Small intestine (tissue), 7 donors: ENCODE data around the gene HID1. TPM values are rescaled to one million over a fixed set of nuclear protein-coding genes. Genes with fewer than 3 reads are reported as not detected.

ENCODE experiments used
- DNase-seq, 2 donors: peaks; one replicate each; pipeline versions ENCODE4 v3.0.0 to v3.0.0-alpha.2; 2013
- FAIRE-seq: peaks from 2 replicates; lab custom pipeline; 2012; peaks lifted over from hg19 to GRCh38; lab: Jason Lieb, UNC
- H3K27ac ChIP-seq, 3 donors: one replicate each; pipeline ENCODE4 v1.5.1; 2013; ENCODE audit warnings: low read length in 2 of 3, mild to moderate bottlenecking in 2 of 3, control low read depth in 1 of 3, inconsistent platforms in 1 of 3, low read depth in 1 of 3, moderate library complexity in 1 of 3
- H3K27me3 ChIP-seq, 3 donors: one replicate each; pipeline ENCODE4 v1.6.1; 2013; ENCODE audit warnings: low read length in 3 of 3, inconsistent platforms in 1 of 3; ENCODE audit not compliant: control insufficient read depth in 3 of 3, insufficient read depth in 3 of 3
- H3K36me3 ChIP-seq, 3 donors: one replicate each; pipeline ENCODE4 v1.6.1; 2013; ENCODE audit warnings: low read length in 3 of 3, inconsistent platforms in 1 of 3, low read depth in 1 of 3, mild to moderate bottlenecking in 1 of 3, moderate library complexity in 1 of 3; ENCODE audit not compliant: control insufficient read depth in 3 of 3, insufficient read depth in 2 of 3
- H3K4me1 ChIP-seq, 3 donors: one replicate each; pipeline ENCODE4 v1.6.1; 2013; ENCODE audit warnings: low read length in 2 of 3, inconsistent platforms in 1 of 3, low read depth in 1 of 3, mild to moderate bottlenecking in 1 of 3, moderate library complexity in 1 of 3; ENCODE audit not compliant: control insufficient read depth in 3 of 3, insufficient read depth in 2 of 3
- H3K4me3 ChIP-seq, 3 donors: one replicate each; pipeline ENCODE4 v1.5.1; 2013; ENCODE audit warnings: low read length in 3 of 3, control low read depth in 1 of 3, inconsistent platforms in 1 of 3, low read depth in 1 of 3, mild to moderate bottlenecking in 1 of 3, moderate library complexity in 1 of 3
- H3K9me3 ChIP-seq, 2 donors: one replicate each; pipeline ENCODE4 v1.6.1; 2013; ENCODE audit warnings: low read depth in 1 of 2, low read length in 1 of 2; ENCODE audit not compliant: control insufficient read depth in 2 of 2, insufficient read depth in 1 of 2
- WGBS, 3 donors: extraction: QIAGEN DNeasy Blood & Tissue Kit; methylation state at CpG; one replicate each; pipeline ENCODE4 v1.1.7; 2013; 5-methylcytosine and 5-hydroxymethylcytosine counted together
- polyA plus RNA-seq, 4 donors: library from polyadenylated mRNA; stranded (reverse) in 3 of 4; unstranded in 1 of 4; fragments of 200-250 nt in 3 of 4; fragments of 120-200 nt in 1 of 4; gene quantifications; one replicate each; pipeline versions ENCODE4 v1.2.1 to v1.2.3, GENCODE V29; 2013
- donor health status: healthy with polysubstance abuse.
- donor health status: control.
- donor health status: control.
- donor health status: Bipolar disorder and iron deficiency.
- donor health status: healthy.

The HID1 gene
- polyA plus RNA-seq, 4 donors = 37.0 to 60.4 (median 40.6) TPM

DNA sequence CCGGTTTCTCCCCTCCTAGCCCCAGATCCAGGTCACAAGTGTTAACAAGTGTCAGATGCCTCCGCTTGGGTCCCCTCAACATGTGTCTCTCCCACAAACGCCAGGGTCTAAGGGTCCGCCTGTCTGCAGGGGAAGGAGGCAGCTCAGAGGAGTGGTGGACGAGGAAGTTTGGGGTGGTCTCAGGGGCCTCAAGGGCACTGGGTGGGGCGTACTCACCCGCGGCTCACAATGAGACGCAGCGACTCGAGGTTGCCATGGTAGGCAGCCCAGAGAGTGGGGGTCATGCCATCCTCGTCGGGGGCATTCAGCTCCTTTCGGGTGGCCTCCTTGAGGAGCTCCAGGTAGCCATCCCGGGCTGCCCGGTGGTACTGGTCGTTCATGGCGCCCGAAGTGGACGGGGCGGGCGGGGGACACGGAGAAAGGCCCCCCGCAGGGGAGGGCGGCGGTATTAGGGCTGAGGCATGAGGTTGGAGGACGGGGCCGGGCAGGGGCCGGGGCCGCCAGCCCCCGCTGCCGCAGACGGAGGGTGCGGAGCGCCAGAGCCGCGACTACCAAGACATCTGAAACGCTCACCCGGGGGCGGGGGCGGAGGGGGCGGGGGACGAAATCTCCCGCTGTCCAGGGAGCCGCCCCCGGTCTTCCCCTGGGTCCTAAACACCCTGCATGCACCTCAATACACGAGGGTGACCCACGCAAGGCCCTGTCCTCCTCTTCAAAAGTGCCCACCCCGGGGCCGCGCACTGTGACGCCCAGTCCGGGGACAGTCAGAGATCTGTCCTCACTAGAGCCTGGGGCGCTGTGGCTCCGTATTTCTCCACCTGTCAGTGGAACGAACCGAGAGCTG lies 49.6 kb downstream of the HID1 start, which contains the start of gene USH1G:
Gene USH1G (minus strand): TSS at position 562 of the 844 bp plus-strand sequence. CDS start 182 bp downstream, at position 380.
- H3K9me3 ChIP-seq = no peaks in the 10 kb centered on the region
- no peak for DNase-seq
- peak within 1 kb of the TSS in 2 of 3 donors; percentile 41 to 46 for H3K4me3 ChIP-seq
- H3K4me1 ChIP-seq = peaks cover 2 to 27% (median 4%) of the 10 kb centered on the region in 3 donors
- H3K27ac ChIP-seq = no peak within 1 kb of the TSS
- WGBS, 3 donors = 5 to 7% (median 7%) methylated on average over 38 to 57 of the region's 57 CpGs
- FAIRE-seq = no peak
- peaks cover 0 to 75% (median 34%) of the 10 kb centered on the region in 3 donors for H3K27me3 ChIP-seq
- H3K36me3 ChIP-seq = no peaks in the 10 kb centered on the region

DNA sequence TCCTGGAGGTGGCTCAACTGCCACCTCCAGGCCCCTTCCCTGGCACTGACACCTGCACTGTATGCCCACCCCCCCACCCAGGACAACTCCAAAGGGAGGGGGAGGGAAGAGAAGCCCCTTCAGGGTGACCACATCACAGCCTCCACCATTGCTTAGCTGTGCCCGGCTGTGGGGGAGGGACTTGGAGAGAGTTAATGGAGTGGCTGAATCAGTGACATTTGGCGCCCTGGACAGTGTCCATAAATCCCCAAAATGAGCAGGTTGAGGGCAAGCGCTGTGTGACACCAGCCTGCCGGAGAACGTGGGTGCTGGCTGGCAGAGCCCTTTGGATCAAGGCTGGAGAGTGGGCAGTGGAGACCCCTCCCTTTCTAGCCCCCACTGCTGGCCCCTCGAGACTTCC lies 50.4 kb downstream of the HID1 start:
- H3K27ac ChIP-seq = no peak overlapping the region
- H3K4me1 ChIP-seq = peaks cover 2 to 27% (median 4%) of the 10 kb centered on the region in 3 donors
- WGBS, 3 donors = 38 to 50% (median 46%) methylated on average over 6 of the region's 6 CpGs
- peaks cover 0 to 75% (median 34%) of the 10 kb centered on the region in 3 donors for H3K27me3 ChIP-seq
- FAIRE-seq (no peak), DNase-seq (no peak)
- no peaks in the 10 kb centered on the region for H3K36me3 ChIP-seq
- no peaks in the 10 kb centered on the region for H3K9me3 ChIP-seq
- peak overlapping the region in 1 of 3 donors; percentile 41 for H3K4me3 ChIP-seq

DNA sequence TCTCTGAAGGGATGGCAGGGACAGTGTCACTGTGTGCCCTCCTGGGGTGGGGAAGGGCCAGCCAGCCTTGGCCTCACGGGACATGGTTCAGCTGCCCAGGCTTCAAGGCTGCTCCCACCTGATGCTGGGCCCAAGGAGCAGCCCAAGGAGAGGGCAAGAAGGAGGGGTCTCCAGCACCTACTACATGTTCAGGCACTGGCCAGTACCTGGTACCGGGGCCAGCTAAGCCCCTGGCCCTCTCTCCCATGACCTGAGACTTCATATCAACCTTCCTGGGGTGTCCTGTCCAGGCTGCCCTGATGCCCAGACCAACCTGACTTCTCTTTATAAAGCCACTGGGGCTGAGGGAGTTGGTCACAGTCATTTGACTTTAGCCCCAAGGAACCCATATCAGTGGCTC lies 50.8 kb downstream of the HID1 start:
- Histone ChIP-seq H3K27ac (no peak overlapping the region), H3K27me3 (peaks cover 0 to 74% (median 34%) of the 10 kb centered on the region in 3 donors), H3K4me1 (peaks cover 2 to 27% (median 4%) of the 10 kb centered on the region in 3 donors), H3K36me3 (peaks cover 0 to under 1% (median 0%) of the 10 kb centered on the region in 3 donors), H3K4me3 (no peak overlapping the region), H3K9me3 (no peaks in the 10 kb centered on the region)
- FAIRE-seq (no peak), DNase-seq (no peak)
- WGBS, 3 donors = 93 to 100% (median 95%) methylated on average over 2 of the region's 2 CpGs

DNA sequence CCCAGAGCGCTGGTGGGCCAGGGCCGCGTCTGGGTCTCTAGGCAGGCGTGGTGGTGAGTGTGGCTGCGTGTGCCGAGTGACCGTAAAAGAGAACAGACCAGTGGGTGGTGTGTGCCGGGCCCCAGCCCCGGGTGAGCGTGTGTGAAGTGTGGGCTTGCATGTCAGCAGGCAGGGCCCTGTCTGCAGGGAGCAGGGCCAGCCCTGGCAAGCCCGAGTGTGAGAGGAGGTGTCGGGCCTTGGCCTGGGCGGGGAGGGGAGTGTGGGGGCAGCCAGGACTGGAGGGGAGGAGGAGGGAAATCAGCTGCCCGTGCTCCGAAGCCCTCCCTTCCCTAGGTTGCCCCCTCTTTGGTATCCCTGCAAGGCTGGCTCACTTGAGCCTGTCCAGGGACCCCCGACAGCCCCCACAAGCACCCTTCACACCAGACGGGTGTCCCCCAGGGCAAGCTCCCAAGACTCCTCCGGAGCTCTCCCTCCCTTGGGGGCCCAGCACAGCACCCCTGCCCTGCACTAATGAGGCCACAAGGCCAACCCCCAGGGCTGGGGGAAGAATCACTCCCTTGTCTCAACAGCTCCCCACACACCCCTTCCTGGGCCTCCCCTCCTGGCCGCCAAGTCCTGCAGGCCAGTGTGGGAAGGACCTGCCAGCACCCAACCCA lies 51.4 kb downstream of the HID1 start:
- no peak overlapping the region for H3K27ac ChIP-seq
- FAIRE-seq = no peak
- peaks cover 2 to 27% (median 4%) of the 10 kb centered on the region in 3 donors for H3K4me1 ChIP-seq
- DNase-seq = no peak
- no peaks in the 10 kb centered on the region for H3K9me3 ChIP-seq
- H3K36me3 ChIP-seq = peaks cover 0 to 3% (median 0%) of the 10 kb centered on the region in 3 donors
- no peak overlapping the region for H3K4me3 ChIP-seq
- 56 to 58% (median 57%) methylated on average over 16 to 19 of the region's 19 CpGs for WGBS, 3 donors
- peaks cover 0 to 70% (median 32%) of the 10 kb centered on the region in 3 donors for H3K27me3 ChIP-seq

DNA sequence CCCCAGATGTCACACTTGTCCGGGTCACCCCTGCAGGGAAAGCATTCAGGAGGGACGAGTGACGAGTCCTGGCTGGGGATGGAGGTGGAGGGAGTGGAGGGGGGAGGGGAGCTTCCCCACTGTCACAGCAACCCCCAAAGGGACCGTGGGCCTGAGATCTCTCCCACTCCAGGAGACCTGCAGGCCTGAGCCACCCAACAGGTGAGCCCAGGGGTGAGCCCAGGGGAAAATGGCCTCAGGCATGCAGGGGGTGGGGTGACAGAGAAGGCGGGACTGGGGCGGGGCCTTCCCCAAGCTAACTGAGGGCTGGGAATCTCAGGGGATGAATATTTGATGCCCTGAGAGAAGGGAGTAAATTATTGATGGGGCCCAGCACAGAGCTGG lies 51.9 kb downstream of the HID1 start:
- peaks cover 0 to 65% (median 28%) of the 10 kb centered on the region in 3 donors for H3K27me3 ChIP-seq
- peaks cover 2 to 27% (median 4%) of the 10 kb centered on the region in 3 donors for H3K4me1 ChIP-seq
- FAIRE-seq (no peak), DNase-seq (no peak)
- peaks cover 0 to 3% (median 0%) of the 10 kb centered on the region in 3 donors for H3K36me3 ChIP-seq
- no peak overlapping the region for H3K4me3 ChIP-seq
- H3K9me3 ChIP-seq = no peaks in the 10 kb centered on the region
- H3K27ac ChIP-seq = no peak overlapping the region
- WGBS, 3 donors = 33 to 55% (median 36%) methylated on average over 4 to 6 of the region's 6 CpGs

DNA sequence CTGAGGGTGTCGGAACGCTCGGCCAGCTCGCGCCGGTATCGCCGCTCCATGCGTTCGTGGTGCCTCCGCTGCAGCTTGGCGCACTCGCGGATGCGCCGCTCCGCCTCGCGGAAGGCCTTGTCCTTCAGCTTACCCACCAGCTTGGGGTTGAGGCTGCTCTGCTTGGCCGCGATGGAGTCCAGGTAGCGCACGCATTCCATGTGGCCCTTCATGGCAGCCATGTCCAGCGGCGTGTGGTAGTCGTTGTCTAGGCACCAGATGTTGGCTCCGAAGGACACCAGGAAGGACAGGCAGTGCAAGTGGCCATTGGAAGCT lies 52.3 kb downstream of the HID1 start:
- WGBS, 3 donors = 69 to 85% (median 74%) methylated on average over 27 of the region's 27 CpGs
- no peak for FAIRE-seq
- Histone ChIP-seq H3K36me3 (peaks cover 0 to 3% (median 0%) of the 10 kb centered on the region in 3 donors), H3K4me1 (peaks cover 2 to 27% (median 4%) of the 10 kb centered on the region in 3 donors), H3K27me3 (peaks cover 0 to 61% (median 25%) of the 10 kb centered on the region in 3 donors), H3K4me3 (no peak overlapping the region), H3K27ac (no peak overlapping the region), H3K9me3 (no peaks in the 10 kb centered on the region)
- DNase-seq = no peak

DNA sequence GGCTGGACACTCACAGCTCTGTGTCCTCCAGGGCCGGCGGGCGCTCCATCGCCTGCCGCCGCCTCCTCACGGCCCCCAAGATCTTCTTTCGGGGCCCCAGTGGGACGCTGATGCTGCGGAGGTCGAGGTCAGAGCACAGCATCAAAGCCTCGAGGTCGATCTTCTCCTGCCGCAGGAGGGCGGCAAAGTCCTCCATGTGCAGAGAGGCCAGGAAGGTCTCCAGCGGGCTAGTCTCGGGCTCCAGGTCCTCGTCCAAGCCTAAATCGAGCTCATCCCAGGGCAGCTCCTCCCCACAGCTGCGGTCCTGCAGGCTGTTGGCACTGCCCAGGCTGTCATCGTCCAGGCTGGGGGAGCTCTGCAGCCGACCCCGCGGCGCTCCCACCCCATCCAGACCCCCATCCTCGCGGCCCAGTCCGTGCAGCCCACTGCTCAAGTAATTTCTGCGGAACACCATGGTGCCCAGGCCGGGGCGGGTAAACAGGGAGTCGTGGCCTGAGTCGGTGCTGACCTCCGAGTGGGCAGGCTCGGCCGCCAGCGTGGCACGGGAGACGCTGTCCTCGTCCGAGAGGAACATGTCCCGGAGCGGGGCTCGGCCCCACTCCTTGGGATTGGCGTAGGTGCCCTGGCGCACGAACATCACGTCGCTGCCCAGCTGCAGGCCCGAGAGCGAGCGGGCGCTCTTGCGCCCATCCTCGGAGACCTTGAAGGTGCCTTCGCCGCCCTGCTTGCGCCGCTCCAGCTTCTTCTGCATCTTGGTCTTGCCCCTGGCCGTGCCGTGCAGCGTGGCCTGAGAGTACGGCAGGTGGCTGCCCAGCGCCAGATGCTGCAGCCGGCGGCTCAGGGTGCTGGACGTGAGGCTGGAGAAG lies 52.9 kb downstream of the HID1 start:
- WGBS, 3 donors = 62 to 68% (median 64%) methylated on average over 65 to 67 of the region's 67 CpGs

More for the DNA sequence above, 52.9 kb downstream of the HID1 start:
- Histone ChIP-seq H3K9me3 (no peaks in the 10 kb centered on the region), H3K36me3 (peaks cover 0 to 3% (median 0%) of the 10 kb centered on the region in 3 donors), H3K4me1 (peaks cover 2 to 24% (median 4%) of the 10 kb centered on the region in 3 donors), H3K4me3 (no peak overlapping the region), H3K27ac (no peak overlapping the region), H3K27me3 (peaks cover 0 to 55% (median 20%) of the 10 kb centered on the region in 3 donors)
- FAIRE-seq (no peak), DNase-seq (peak; percentile 43)
